GM12891 (cell line): Measurements from ENCODE around the gene SLC13A2.

Experiments used
- PAX5 ChIP-seq: IDR thresholded peaks from 2 replicates; pipeline ENCODE4 v1.6.1; 2011; ENCODE audit warnings: low read length, moderate library complexity, mild to moderate bottlenecking; ENCODE audit not compliant: insufficient read depth, severe bottlenecking
- POLR2A ChIP-seq: IDR thresholded peaks from 2 replicates; pipeline ENCODE4 v1.6.1; 2011; ENCODE audit warnings: low read depth, low read length, control low read depth
- POLR2AphosphoS5 ChIP-seq: IDR thresholded peaks from 2 replicates; pipeline ENCODE4 v1.6.1; 2011; ENCODE audit warnings: low read depth, low read length, control low read depth
- TAF1 ChIP-seq: IDR thresholded peaks from 2 replicates; pipeline ENCODE4 v1.6.1; 2011; ENCODE audit warnings: low read depth, low read length, control low read depth

- TF ChIP-seq TAF1 (no peak), POLR2AphosphoS5 (no peak), POLR2A (no peak), PAX5 (no peak)
Observed at GRCh38 chr17:28544402-28545140, 71.1 kb downstream of the SLC13A2 start.
